Lung (tissue), 12 donors: ENCODE measurements around the gene LRRC27. TPM values are rescaled to one million over a fixed set of nuclear protein-coding genes. Genes with fewer than 3 reads are reported as not detected.

Experiments used
- ATAC-seq: fragments of 200-7000 bp; cut with Tn5 transposase; one replicate; pipeline ENCODE4 v1.9.1; 2020; ENCODE audit warnings: moderate number of reproducible peaks; ENCODE audit not compliant: insufficient read depth, low FRiP score
- DNase-seq, 3 donors: peaks; one replicate each; pipeline ENCODE4 v3.0.0-alpha.2; 2013 to 2017
- H3K27ac ChIP-seq, 2 donors: one replicate each; pipeline ENCODE4 v1.5.1; 2013; ENCODE audit warnings: mild to moderate bottlenecking in 2 of 2, moderate library complexity in 2 of 2, control low read depth in 1 of 2, inconsistent platforms in 1 of 2, low read depth in 1 of 2, low read length in 1 of 2
- H3K27me3 ChIP-seq, 3 donors: one replicate each; pipeline ENCODE4 v1.5.1; 2013; ENCODE audit warnings: low read length in 2 of 3; ENCODE audit not compliant: control insufficient read depth in 3 of 3, insufficient read depth in 3 of 3
- H3K36me3 ChIP-seq, 4 donors: one replicate each; pipeline ENCODE4 v1.5.1; 2013; ENCODE audit warnings: low read length in 4 of 4, mild to moderate bottlenecking in 1 of 4, moderate library complexity in 1 of 4; ENCODE audit not compliant: control insufficient read depth in 4 of 4, insufficient read depth in 4 of 4
- H3K4me1 ChIP-seq, 5 donors: one replicate each; pipeline ENCODE4 v1.5.1; 2013; ENCODE audit warnings: low read length in 5 of 5, mild to moderate bottlenecking in 2 of 5, moderate library complexity in 1 of 5; ENCODE audit not compliant: control insufficient read depth in 5 of 5, insufficient read depth in 5 of 5
- H3K4me3 ChIP-seq: one replicate; pipeline ENCODE4 v1.5.1; 2013; ENCODE audit warnings: mild to moderate bottlenecking, control low read depth, moderate library complexity
- H3K9ac ChIP-seq, 2 donors: one replicate each; pipeline ENCODE4 v1.5.1; 2013; ENCODE audit warnings: low read length in 2 of 2, control low read depth in 1 of 2; ENCODE audit not compliant: insufficient read depth in 1 of 2
- H3K9me3 ChIP-seq, 4 donors: one replicate each; pipeline ENCODE4 v1.5.1; 2013; ENCODE audit warnings: low read length in 3 of 4, mild to moderate bottlenecking in 1 of 4, moderate library complexity in 1 of 4; ENCODE audit not compliant: control insufficient read depth in 4 of 4, insufficient read depth in 3 of 4
- CTCF ChIP-seq: IDR thresholded peaks from 2 replicates; pipeline ENCODE4 v1.5.1; 2012; ENCODE audit warnings: mild to moderate bottlenecking; ENCODE audit errors: control extremely low read depth, extremely low read depth
- WGBS, 2 donors: extraction: QIAGEN DNeasy Blood & Tissue Kit; methylation state at CpG; one replicate each; pipeline ENCODE4 v1.1.7; 2013; 5-methylcytosine and 5-hydroxymethylcytosine counted together
- polyA plus RNA-seq, 2 donors: library from polyadenylated mRNA; stranded (reverse); fragments of 200-250 nt; gene quantifications; one replicate each; pipeline ENCODE4 v1.2.1, GENCODE V29; 2013
- total RNA-seq, 2 donors: library from RNA; depleted of rRNA in 1 of 2; stranded (reverse); fragments of >200 nt in 1 of 2; gene quantifications; one replicate each; pipeline ENCODE4 v1.2.1, GENCODE V29; 2014 to 2021
- donor health status: control.
- donor health status: control.
- donor health status: Bipolar disorder and iron deficiency.
- donor health status: healthy.
- donor health status: DM: yes; HTN: yes; CAD: no.

The LRRC27 gene
- total and polyA plus RNA-seq, 4 donors = 5.8 to 25.5 (median 17.2) TPM

DNA sequence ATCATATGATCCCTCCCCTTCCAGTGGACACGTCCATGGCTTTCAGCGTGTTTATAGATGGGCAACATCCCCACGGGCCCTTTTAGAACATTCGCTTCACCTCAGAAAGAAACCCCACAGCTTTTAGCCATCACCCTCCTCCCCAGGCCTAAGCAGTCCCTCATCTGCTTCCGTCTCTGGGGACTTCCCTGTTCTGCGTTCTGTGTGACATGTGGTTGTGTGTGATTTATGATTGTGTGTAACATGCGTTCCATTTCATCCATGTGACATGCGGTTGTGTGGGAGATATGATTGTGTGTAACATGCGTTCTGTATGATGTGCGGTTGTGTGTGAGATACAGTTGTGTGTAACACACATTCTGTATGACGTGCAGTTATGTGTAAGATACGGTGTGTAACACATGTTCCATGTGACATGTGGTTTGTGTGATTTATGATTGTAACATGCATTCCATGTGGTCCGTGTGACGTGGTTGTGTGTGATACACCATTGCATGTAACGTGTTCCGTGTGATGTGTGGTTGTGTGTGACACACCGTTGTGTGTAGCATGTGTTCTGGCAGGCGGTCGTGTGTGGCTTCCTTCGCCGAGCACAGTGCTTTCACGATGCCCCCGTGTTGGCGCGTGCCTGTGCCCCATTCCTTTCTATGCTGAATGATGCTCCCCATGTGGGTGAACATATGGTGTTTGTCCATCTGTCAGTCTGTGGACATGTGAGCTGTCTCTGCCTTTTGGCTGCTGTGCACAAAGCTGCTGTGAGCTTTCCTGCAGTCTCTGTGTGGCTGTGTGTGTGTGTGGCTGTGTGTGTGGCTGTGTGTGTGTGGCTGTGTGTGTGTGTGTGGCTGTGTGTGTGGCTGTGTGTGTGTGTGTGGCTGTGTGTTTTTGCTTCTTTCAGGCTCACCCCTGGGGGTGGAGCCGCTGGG is 91.2 kb downstream of the LRRC27 start:
- Histone ChIP-seq H3K27me3 (peaks cover 0 to 2% (median 0%) of the 10 kb centered on the region in 3 donors), H3K4me1 (peaks cover 4 to 46% (median 31%) of the 10 kb centered on the region in 5 donors), H3K36me3 (peaks cover 0 to 10% (median 0%) of the 10 kb centered on the region in 4 donors), H3K9ac (peak overlapping the region in 1 of 2 donors; percentile 23), H3K9me3 (peaks cover 0 to 4% (median 0%) of the 10 kb centered on the region in 4 donors), H3K27ac (peak overlapping the region in 1 of 2 donors; percentile 97), H3K4me3 (no peak overlapping the region)
- ATAC-seq = no peak
- WGBS, 2 donors = 53 to 72% methylated on average over 26 of the region's 26 CpGs
- DNase-seq = no peak
- no peak for TF ChIP-seq CTCF

- ATAC-seq = no peak
- Histone ChIP-seq H3K9ac (no peak overlapping the region), H3K36me3 (peaks cover 0 to 10% (median 0%) of the 10 kb centered on the region in 4 donors), H3K27ac (no peak overlapping the region), H3K4me3 (no peak overlapping the region), H3K9me3 (peaks cover 0 to 4% (median 0%) of the 10 kb centered on the region in 4 donors), H3K4me1 (peaks cover 4 to 38% (median 21%) of the 10 kb centered on the region in 5 donors), H3K27me3 (peaks cover 0 to 2% (median 0%) of the 10 kb centered on the region in 3 donors)
- no peak for DNase-seq
- 89 to 91% methylated on average over 21 of the region's 21 CpGs for WGBS, 2 donors
- no peak for TF ChIP-seq CTCF
Observed at GRCh38 chr10:132423966-132424861, 92.2 kb downstream of the LRRC27 start.

DNA sequence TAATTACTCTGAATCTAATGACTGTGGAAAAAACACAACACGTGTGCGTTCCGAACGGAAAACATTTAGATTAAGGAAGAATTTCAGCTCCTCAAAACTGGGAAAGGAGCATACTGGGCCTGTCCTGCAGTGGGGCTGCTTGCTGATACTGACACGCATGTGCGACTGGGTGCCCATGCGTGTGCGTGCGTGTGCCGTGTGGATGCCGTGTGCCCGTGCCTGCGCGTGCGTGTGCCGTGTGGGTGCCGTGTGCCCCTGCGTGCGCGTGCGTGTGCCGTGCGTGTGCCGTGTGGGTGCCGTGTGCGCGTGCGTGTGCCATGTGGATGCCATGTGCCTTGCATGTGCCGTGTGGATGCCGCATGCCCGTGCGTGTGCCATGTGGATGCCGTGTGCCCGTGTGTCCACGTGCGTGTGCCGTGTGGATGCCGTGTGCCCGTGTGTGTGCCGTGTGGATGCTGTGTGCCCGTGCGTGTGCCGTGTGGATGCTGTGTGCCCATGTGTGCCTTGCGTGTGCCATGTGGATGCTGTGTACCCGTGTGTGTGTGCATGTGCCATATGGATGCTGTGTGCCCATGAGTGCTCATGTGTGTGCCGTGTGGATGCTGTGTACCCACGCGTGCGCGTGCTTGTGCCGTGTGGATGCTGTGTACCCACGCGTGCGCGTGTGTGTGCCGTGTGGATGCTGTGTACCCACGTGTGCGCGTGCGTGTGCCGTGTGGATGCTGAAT is 93.2 kb downstream of the LRRC27 start:
- peaks cover 0 to 2% (median 0%) of the 10 kb centered on the region in 3 donors for H3K27me3 ChIP-seq
- peaks cover 6 to 42% (median 20%) of the 10 kb centered on the region in 5 donors for H3K4me1 ChIP-seq
- no peak overlapping the region for H3K9ac ChIP-seq
- H3K9me3 ChIP-seq = peaks cover 0 to 4% (median 0%) of the 10 kb centered on the region in 4 donors
- WGBS, 2 donors = 97 to 98% methylated on average over 61 of the region's 61 CpGs
- no peak for DNase-seq
- no peak overlapping the region for H3K4me3 ChIP-seq
- no peak for TF ChIP-seq CTCF
- H3K36me3 ChIP-seq = peaks cover 0 to 10% (median 0%) of the 10 kb centered on the region in 4 donors
- H3K27ac ChIP-seq = no peak overlapping the region
- no peak for ATAC-seq
